GM18508 (cell line): Measurements from ENCODE around the gene ATL2.

Source experiments
- ATAC-seq: cut with Tn5 transposase; IDR thresholded peaks from one replicate; pipeline ENCODE4 v1.9.1; 2021; ENCODE audit warnings: moderate number of reproducible peaks; ENCODE audit not compliant: insufficient read depth, unreplicated experiment

Gene ATL2

DNA sequence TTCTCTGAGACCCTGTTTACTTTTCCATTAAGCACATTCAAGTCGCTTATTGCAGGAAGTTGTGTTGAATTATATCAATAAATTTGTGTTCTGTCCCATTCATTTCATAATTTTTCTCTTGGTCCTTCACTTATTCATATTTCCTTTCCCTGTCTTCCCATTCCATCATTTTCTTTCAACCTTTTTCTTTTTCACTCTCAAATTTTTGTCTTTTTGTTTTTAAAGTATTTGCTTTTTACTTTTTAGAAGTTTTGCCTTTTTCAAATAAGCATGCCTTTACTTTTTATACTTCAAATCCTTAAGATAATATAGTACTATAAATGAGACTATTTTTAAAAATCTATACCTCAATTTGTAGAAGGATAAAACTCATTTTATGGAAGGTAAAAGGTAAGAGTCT, 120.5 kb downstream of the ATL2 start:
- no peak for ATAC-seq

- ATAC-seq, result no peak
Observed at GRCh38 chr2:38255211-38255610, 121.9 kb downstream of the ATL2 start.

- no peak for ATAC-seq
Observed at GRCh38 chr2:38254796-38255195, 122.3 kb downstream of the ATL2 start.

DNA sequence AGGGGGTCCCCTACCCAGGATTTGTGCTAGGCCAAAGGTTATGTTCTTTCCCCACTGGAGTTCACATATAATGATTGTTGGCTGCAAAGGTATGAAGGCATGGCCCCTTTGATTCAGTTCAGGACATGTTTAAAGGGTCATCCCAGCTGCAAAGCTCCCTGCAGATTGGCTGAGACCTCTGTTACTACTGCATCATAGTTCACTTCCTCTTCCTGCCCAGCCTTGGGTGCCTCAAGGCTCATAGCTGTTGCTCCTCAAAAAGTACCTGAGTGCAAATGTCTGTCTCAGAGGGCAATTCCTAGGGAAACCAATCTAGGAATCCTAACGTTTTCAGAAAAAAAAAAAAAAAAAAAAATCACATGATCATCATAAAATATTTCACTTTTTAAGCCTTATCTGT, 125.1 kb downstream of the ATL2 start:
- ATAC-seq, result no peak

DNA sequence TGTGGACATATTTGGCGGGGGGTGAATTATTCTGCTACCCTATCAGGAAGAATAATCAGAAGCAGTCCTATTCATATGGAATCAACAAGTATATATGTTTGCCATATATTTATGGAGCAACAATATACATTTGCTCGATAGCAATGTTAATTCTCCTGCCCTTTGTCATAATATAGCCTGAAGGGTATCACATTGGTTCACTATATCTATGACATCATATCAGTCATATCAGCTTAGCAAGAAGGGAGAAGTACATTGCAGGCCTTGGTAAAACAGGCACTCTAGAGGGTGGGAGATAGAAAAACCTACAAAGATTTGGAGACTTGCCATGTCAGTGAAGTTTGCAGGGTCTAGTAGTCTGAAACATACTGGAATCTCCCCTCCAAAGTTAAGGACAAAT, 128.4 kb downstream of the ATL2 start:
- ATAC-seq, result no peak

GRCh38 chr2:38248255-38248654, 128.8 kb downstream of the ATL2 start:
- ATAC-seq, result no peak

DNA sequence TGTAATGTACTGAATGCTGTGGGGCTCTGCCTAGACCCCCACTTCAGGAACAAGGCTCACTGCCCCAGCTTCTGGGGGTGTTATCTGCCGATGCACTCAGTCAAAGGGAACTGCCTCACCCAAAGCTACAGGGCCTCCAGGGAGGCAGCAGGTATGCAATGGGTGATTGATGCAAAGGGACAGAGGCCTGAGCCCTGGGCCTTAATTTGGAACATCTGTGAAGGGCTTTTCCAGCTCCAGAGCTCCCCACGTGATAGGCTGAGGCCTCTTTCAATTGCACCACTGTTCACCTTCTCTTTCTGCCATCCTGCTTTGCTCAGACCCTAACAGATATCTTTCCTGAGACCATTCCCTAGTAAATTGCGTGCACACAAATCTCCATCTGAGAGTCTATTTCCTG, 131.0 kb downstream of the ATL2 start:
- ATAC-seq, result no peak

- ATAC-seq, result no peak
Observed at GRCh38 chr2:38245114-38245641, 131.9 kb downstream of the ATL2 start.

DNA sequence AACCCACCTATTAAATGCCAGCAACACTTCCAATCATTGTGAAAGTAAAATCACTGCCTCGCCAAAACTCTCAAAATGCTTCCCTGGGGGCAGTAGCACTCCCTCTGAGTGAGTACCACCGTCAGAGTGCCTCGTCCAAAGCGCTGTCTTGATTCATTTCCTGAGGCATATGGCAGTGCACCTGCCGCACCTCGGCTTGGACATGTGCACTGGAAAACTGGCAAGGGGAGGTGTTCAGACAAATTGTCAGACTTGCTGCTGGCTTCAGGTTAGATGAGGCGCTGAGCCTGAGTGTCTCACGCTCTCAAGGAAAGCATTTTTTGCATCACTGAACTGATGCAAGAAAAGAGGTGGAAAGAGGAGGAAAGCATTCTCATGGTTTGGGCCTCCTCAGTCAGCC, 132.8 kb downstream of the ATL2 start:
- no peak for ATAC-seq
